HG02763 (cell line): ENCODE measurements around the gene NXT1.
"Not testable (repeated sequence)": the region's sequence is repeated elsewhere in the genome, so short reads cannot be mapped to it uniquely, and the experiment has no call there.

Experiments used
- ATAC-seq: cut with Tn5 transposase; IDR thresholded peaks from one replicate; pipeline ENCODE4 v1.9.1; 2021; ENCODE audit warnings: mild to moderate bottlenecking, moderate library complexity; ENCODE audit not compliant: unreplicated experiment

The NXT1 gene

DNA sequence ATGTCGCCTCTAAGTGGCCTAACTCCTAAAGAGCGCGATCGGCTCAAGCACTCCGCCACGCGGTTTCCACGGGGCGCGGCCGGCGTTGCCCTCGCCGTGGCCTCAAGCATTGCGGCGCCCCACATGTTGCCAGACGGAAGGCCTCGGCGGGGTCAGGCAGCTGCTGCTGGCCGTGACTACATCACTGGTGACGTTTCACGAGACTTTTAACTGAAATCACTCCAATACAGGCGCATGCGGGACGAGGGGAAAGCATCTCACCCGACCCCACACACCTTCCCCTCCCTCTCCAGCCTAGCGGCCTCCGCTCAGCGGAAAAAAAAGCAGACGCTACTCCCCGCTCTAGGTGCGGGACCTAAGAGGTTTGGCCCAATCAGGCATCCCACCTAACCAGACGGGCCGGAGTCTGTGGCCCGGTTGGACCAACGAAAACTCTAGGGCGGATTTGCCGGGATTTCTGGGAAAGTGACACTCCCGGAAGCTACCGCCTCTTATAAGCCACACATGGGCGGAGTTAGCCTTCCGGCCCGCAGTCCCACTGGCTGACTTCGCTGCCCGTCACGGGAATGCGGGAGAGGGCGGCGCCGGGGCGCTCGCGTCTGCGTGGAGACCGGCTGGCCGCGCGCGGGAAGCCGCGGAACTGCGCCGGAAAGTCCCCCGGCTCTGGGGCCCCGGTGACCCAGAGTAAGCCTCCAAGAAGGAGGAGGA lies at the start of gene NXT1:
TSS of gene NXT1 (plus strand) at position 596 of the 708 bp plus-strand sequence. CDS start 3,251 bp downstream, outside the sequence.
- peak; percentile 85 for ATAC-seq

DNA sequence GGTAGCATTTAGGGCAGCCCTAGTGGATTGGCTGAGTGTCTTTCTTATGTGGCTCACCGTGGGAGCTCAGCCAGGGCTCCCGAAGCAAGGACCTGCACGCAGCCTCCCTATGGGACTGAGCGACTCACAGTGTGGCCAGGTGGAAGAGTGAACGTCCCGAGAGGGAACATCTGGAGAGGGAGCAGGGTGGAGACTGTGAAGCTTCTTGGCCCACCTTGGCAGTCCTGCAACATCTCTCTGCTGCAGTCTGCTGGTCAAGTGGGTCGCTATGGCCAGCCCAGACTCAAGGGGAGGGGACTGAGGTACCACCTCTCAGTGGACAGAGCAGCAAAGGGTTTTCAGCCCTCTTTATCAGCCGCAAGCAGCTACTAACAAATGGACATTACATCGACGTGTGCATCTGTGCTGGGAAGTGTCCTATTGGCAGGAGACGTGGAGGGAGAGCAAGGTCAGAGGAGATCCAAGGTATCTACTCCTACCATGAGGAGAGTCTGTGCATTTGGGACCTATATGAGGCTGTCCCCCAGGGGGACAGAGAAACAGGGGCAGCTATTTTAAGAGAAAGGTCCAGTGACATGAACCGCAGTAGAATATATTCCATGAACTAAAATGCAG lies 49.0 kb upstream of the NXT1 start:
- ATAC-seq = no peak

GRCh38 chr20:23302386-23302785 lies 48.2 kb upstream of the NXT1 start:
- ATAC-seq = no peak

GRCh38 chr20:23302801-23303200 lies 47.8 kb upstream of the NXT1 start:
- no peak for ATAC-seq

GRCh38 chr20:23303325-23304102 lies 47.1 kb upstream of the NXT1 start:
- no peak for ATAC-seq

GRCh38 chr20:23304616-23305015 lies 46.0 kb upstream of the NXT1 start:
- ATAC-seq = no peak

DNA sequence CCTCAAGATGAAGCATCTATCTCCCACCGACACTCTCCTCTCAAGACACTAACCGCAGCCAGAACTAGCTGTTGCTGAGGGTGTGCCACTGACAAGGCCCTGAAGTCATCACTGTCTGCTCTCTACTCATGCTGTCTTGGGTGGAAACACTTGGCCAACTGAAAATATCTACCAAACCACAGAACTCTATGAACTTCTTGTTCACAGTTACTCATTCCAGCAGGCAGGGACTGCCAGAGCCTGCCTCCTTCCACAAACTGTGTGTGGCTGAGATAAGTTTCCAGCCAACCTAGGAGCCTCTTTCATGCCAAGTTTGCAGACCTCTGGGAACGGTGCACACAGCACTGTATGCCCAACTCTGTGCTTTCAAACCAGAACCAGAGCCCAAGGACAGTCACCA lies 45.5 kb upstream of the NXT1 start:
- ATAC-seq = no peak

GRCh38 chr20:23307393-23307792 lies 43.2 kb upstream of the NXT1 start:
- ATAC-seq = not testable (repeated sequence)

GRCh38 chr20:23308024-23308423 lies 42.6 kb upstream of the NXT1 start:
- ATAC-seq = no peak

- ATAC-seq = no peak
These were observed 41.7 kb upstream of the NXT1 start for GRCh38 chr20:23308908-23309307.

- no peak for ATAC-seq
These were observed 40.8 kb upstream of the NXT1 start for GRCh38 chr20:23309781-23310180.

- ATAC-seq = no peak
These were observed 38.6 kb upstream of the NXT1 start for GRCh38 chr20:23311947-23312506.

DNA sequence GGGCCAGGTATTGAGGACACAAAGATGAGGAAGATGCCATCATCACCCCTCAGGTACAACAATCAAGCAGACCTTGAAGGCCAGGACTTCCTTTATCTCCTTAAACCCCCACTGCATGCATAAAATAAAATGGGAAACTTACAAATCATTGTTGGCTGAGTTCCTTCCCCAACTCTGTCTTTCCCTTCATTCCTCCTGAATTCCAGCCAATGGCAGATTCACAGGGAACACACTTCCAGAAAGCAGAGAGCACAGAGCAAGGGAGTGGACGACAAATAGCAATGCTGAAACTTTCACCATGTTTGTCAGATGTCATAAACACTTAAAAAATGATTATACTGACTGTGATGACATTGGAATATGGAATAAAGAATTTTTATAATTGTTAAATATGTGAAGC lies 37.3 kb upstream of the NXT1 start:
- no peak for ATAC-seq

DNA sequence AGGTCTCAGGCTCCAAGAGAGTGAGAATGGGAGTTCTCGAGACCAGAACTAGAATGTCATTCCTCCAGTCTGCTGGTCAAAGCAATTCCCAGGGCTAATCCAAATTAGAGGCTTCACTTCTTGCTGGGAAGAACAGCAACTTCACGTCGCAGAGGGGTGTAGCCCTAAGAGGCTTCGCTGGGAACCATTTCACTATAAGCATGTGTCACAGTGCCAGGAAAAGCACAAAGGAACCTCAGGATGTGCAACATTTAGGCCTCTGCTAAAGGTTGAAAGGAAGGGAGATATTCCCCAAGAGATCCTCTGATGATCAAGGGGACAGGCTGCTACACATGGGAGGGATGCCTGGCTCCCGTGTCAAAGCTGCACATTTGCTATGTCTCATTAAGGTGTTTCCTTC lies 35.9 kb upstream of the NXT1 start:
- ATAC-seq = no peak

GRCh38 chr20:23315099-23315498 lies 35.5 kb upstream of the NXT1 start:
- no peak for ATAC-seq

DNA sequence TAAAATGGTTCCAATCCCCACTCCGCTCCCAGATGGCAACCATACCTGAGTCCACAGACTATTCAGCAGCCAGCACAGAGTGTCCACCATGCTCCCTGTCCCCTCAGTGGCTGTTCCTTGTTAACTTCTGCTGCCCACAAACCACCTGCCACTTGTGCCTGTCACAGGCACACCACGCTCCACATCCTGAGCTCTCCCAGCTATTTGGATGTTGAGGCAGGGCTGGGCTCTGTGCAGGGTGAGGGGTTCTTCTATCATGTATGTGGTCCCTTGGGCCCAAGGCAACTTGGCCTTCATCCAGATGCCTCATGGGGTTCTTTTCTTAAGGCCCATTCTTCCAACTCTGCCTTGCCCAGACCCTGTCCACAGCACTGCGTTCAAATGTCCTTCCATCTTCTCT lies 34.0 kb upstream of the NXT1 start:
- no peak for ATAC-seq

DNA sequence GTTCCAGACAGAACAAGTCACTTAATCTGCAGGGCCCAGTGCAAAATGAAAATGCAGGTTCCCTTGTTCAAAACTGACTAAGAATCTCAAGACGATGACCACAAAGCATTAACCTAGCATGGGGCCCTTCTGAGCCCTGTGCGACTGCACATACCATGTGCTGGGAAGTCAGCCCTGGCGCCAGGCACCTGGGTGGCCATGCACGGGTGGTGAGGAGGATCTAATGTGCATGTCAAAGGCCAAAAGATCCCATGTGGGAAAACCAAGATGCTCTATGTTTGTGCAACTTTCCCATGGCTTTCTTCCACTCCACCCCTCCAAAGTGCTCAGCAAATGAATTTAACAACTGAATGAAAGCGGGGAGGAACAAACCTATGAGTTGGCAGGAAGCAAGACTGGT lies 33.5 kb upstream of the NXT1 start:
- no peak for ATAC-seq

DNA sequence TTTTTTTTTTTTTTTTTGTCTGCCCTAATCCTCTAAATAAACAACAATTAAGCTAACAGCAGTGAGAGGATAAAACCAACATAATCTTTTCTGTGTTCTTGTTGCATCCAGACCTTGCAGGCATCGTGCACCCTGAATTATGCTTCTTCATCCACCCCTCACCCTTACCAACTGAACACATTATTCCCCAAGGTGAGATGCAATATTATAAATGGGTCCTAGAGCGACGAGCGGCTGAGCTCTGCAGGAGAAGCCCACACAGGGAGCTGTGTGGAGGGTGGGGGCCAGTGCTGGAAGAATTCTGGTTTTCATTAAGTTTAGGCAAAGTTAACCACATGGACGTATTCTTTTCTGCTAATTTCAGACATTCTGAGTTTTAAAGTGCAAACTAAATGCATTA lies 32.2 kb upstream of the NXT1 start:
- no peak for ATAC-seq

GRCh38 chr20:23320317-23320716 lies 30.3 kb upstream of the NXT1 start:
- no peak for ATAC-seq

- ATAC-seq = no peak
These were observed 25.5 kb upstream of the NXT1 start for GRCh38 chr20:23325107-23325506.

- ATAC-seq = no peak
These were observed 23.8 kb upstream of the NXT1 start for GRCh38 chr20:23326774-23327173.
